Measurements from ENCODE around the gene ATR. TPM values are rescaled to one million over a fixed set of nuclear protein-coding genes. Genes with fewer than 3 reads are reported as not detected.

ATR gene
- total RNA-seq = 10 to 100 TPM; 24.6 to 41.3 TPM
- 10 to 100 TPM in 1 of 2 donors, 1 to 10 TPM in 1; 9.0 to 22.0 TPM for polyA plus RNA-seq
- long read RNA-seq, donor 1, partial matches to known transcripts = 6 of 6 reads
- long read RNA-seq, donor 1, other reads (novel, unspliced or antisense) = 0 of 6 reads
- long read RNA-seq, donor 2 = 0 reads
- long read RNA-seq, donor 3, partial matches to known transcripts = 6 of 6 reads
- long read RNA-seq, donor 3, other reads (novel, unspliced or antisense) = 0 of 6 reads
- long read RNA-seq, donor 4 = 0 reads
- long read RNA-seq, donor 5, partial matches to known transcripts = 5 of 5 reads
- long read RNA-seq, donor 5, other reads (novel, unspliced or antisense) = 0 of 5 reads

GRCh38 chr3:142578329-142579223, at the start of gene ATR:
TSS of gene ATR (minus strand) at chr3:142578733. CDS start at chr3:142578704, 29 bp downstream.
- peak; percentile 99 for ATAC-seq (ENCODE audit: insufficient read depth, low FRiP score)
- peak; percentile 98 to 99 (median 98) for DNase-seq
- H3K9ac ChIP-seq (ENCODE audit: insufficient read depth in 1 of 2, low read length in 2 of 2) = peak within 1 kb of the TSS; percentile 92 to 98
- H3K4me3 ChIP-seq = peak within 1 kb of the TSS; percentile 97
- peaks cover 0 to 14% (median 5%) of the 10 kb centered on the region in 5 donors for H3K4me1 ChIP-seq (ENCODE audit: control insufficient read depth in 5 of 5, insufficient read depth in 5 of 5, low read length in 5 of 5)
- peak; percentile 1 for TF ChIP-seq CTCF (IDR thresholded peaks at IDR 0.05; ENCODE audit: control extremely low read depth, extremely low read depth)
- 0% methylated on average over 65 of the region's 65 CpGs for WGBS, 2 donors
- peaks cover 0 to 5% (median 0%) of the 10 kb centered on the region in 4 donors for H3K36me3 ChIP-seq (ENCODE audit: control insufficient read depth in 4 of 4, insufficient read depth in 4 of 4, low read length in 4 of 4)
- no peaks in the 10 kb centered on the region for H3K9me3 ChIP-seq (ENCODE audit: control insufficient read depth in 4 of 4, insufficient read depth in 3 of 4, low read length in 3 of 4)
- H3K27ac ChIP-seq (ENCODE audit: low read depth in 1 of 2, low read length in 1 of 2) = peak within 1 kb of the TSS; percentile 91 to 96
- no peaks in the 10 kb centered on the region for H3K27me3 ChIP-seq (ENCODE audit: control insufficient read depth in 3 of 3, insufficient read depth in 3 of 3, low read length in 2 of 3)

DNA sequence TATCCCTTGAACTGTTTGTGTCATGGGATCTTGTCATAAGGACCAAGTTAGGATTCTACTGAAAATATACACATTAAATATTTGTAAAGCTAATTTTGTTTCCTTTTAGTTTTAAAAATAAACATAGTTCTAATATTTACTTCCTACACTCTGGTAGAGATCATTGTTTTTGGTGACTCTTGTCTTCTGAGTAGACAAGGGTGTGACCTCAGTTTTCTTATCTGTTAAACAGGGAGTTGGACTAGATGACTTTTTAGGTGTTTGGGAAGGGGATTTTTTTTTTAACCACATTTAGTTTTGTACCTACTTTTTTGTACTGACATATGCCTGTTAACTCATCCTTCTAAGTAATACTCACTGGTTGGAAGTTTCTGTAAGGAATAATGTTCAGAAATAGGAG, 48.4 kb upstream of the ATR start:
- no peak for TF ChIP-seq CTCF (IDR thresholded peaks at IDR 0.05; ENCODE audit: control extremely low read depth, extremely low read depth)
- DNase-seq = no peak
- Histone ChIP-seq H3K9me3 (ENCODE audit: control insufficient read depth in 4 of 4, insufficient read depth in 3 of 4, low read length in 3 of 4) (no peaks in the 10 kb centered on the region), H3K36me3 (ENCODE audit: control insufficient read depth in 4 of 4, insufficient read depth in 4 of 4, low read length in 4 of 4) (no peaks in the 10 kb centered on the region), H3K27me3 (ENCODE audit: control insufficient read depth in 3 of 3, insufficient read depth in 3 of 3, low read length in 2 of 3) (no peaks in the 10 kb centered on the region), H3K9ac (ENCODE audit: insufficient read depth in 1 of 2, low read length in 2 of 2) (no peak overlapping the region), H3K4me3 (no peak overlapping the region), H3K4me1 (ENCODE audit: control insufficient read depth in 5 of 5, insufficient read depth in 5 of 5, low read length in 5 of 5) (no peaks in the 10 kb centered on the region), H3K27ac (ENCODE audit: low read depth in 1 of 2, low read length in 1 of 2) (no peak overlapping the region)
- no peak for ATAC-seq (ENCODE audit: insufficient read depth, low FRiP score)

- ATAC-seq (ENCODE audit: insufficient read depth, low FRiP score) (no peak), DNase-seq (no peak)
- H3K9ac ChIP-seq (ENCODE audit: insufficient read depth in 1 of 2, low read length in 2 of 2) = no peak overlapping the region
- H3K36me3 ChIP-seq (ENCODE audit: control insufficient read depth in 4 of 4, insufficient read depth in 4 of 4, low read length in 4 of 4) = no peaks in the 10 kb centered on the region
- no peaks in the 10 kb centered on the region for H3K27me3 ChIP-seq (ENCODE audit: control insufficient read depth in 3 of 3, insufficient read depth in 3 of 3, low read length in 2 of 3)
- no peaks in the 10 kb centered on the region for H3K9me3 ChIP-seq (ENCODE audit: control insufficient read depth in 4 of 4, insufficient read depth in 3 of 4, low read length in 3 of 4)
- no peak for TF ChIP-seq CTCF (IDR thresholded peaks at IDR 0.05; ENCODE audit: control extremely low read depth, extremely low read depth)
- no peak overlapping the region for H3K27ac ChIP-seq (ENCODE audit: low read depth in 1 of 2, low read length in 1 of 2)
- no peaks in the 10 kb centered on the region for H3K4me1 ChIP-seq (ENCODE audit: control insufficient read depth in 5 of 5, insufficient read depth in 5 of 5, low read length in 5 of 5)
- H3K4me3 ChIP-seq = no peak overlapping the region
- 79 to 93% methylated on average over 2 of the region's 2 CpGs for WGBS, 2 donors
These were observed 46.6 kb upstream of the ATR start for GRCh38 chr3:142625153-142625440.

Measured in lung (tissue), 16 donors.